ENCODE measurements around the gene FIBCD1.

The FIBCD1 gene

DNA sequence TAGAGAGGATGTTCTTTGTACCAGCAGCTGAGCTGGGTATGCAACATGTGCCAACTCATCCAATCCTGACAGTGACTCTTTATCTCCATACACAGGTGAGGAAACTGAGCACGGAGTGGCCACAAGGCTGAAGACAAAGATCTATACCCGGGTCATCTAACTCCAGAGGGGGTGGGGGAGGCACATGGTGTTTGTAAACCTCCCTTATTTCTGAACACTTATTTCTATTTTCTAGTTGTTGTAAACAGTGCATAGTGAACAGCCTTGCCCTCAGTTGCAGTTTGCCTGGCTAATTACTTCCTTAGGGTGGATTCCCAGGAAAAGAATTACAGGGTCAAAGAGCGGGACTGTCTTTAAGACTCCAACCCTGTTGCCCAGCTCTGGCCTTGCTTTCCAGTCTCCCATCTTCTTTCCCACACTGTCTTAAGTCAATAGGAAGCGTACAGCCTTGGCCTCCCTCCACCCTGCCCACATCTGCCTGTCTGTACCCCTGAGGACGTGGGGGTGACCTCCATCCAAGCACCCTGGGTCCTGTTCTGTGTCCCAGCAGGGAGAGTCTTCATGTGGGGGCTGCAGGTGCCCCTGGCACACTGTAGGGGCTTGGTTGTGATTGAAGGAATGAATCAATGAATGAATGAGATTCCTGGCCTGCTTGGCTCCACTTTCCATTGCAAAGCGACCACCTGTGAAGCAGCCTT lies 13.2 kb upstream of the FIBCD1 start:
- no peak for DNase-seq

DNA sequence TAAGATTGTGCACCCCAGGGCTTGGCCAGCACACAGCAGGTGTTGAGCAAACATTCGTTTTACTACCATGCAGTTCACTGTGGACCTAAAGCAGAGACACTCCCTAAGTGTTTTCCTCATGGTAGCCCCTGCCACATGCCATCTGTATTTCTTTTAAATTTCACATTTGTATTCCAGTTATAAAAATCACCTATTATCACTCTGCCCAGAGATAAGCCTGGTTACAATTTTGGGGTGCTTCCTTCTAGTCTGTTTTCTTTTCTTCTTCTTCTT lies 10.9 kb upstream of the FIBCD1 start:
- DNase-seq = no peak

DNA sequence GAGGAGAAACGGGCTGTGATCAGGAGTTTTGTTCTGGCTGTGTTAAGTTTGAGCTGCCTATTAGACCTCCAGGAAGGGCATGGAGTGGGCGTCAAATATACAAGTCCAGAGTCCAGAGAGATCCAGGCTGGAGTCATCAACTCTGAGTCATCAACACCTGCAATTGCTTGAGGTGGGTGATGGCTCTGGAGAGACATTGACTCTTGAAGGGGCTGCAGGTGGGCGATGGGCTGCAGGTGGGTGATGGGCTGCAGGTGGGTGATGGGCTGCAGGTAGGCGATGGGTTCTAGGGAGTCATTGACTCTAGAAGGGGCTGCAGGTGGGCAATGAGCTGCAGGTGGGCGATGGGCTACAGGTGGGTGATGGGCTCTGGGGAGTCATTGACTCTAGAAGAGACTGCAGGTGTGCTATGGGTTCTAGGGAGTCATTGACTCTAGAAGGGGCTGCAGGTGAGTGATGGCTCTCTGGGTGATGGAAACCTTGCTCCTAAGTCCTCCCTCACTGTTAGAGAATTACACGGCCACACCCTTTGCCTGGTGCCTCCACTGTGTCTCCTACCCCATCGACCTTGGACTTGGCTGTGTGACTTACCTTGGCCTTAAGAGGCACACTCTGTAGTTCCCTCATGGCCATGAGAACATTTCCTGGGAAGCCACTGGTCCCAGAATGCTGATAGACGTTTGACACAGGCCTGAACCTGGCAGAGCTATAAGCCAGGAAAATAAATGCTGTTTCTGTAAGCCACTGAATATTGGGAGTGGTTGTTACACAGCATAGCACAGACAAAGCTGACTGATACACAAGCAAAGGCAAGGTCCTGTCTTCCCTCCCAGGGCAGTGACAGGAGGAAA lies 10.4 kb upstream of the FIBCD1 start:
- no peak for DNase-seq

DNA sequence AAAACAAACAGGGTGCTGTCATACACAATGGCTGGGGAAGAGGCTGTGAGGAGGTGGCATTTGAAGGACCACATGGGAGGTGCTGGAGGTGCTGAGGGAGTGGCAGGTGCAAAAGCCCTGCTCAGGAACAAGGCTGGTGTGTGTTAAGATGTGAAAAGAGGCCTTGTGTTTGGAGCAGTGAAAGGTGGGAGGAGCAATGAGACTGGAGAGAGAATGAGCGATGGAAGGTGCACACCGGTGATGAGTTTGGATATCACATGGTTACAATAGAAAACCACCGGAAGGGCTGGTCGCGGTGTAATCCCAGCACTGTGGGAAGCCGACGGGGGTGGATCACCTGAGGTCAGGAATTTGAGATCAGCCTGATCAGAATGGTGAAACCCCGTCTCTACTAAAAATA lies 9.2 kb upstream of the FIBCD1 start:
- no peak for DNase-seq

DNA sequence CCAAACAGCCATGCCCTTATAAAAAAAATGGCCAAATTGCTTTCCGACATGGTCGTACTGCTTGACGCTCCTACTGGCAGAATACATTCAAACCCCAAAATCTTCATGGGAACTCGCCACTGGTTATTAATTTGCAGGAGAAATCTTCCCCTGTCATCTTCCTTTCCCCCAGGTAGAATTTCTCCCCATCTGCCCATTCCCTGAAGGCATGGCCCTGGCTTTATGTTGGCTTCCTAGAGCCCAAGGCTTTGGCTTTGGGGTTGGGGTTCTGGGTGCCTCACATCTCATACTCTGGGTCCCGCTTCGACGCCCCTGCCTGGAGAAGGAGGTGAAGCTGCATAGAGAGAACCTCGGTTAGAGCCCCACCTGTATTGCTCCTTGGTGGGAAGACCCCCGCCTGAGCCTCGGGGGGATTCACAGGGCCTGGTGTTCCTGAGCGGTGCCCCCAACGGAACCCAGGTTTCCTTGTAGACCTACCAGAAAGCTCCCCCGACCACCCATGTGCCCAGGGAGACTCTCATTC lies 8.6 kb upstream of the FIBCD1 start:
- DNase-seq = no peak

DNA sequence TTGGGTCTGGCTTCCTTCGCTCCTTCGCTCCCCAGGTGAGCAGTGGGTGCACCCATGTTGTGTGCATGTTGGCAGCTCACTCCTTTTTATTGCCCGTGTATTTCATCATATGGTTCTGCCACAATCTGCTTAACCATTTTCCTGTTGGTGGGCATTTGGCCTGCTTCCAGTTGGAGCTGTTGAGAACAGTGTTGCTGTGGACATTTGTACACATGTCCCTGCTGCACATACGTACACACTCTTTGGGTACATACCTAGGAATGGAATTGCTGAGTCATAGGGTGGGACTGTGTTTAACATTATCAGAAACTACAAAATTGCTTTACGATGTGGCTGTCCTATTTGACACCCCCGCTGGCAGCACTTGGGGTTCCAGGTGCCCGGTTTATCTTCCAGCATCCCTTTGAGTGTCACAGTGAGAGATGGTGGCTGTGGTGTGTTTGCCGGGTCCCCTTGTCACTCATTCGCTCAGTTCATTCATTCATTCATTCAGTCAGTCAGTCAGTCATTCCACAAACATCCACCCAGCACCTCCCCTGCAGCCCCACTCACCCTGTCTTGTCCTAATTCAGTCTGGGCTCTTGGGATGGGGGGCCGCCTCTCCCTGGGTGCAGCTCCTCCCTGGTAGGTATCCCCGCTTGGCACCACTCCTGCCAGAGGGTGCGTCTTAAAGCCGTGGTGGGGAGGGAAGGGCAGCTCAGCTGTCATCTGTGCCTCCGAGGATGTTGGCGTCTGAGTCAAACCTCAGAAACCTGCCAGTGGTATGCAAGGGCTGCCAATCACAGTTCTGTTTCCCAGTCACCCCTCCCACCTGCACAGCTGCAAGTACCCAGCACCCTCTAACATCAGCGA lies 7.9 kb upstream of the FIBCD1 start:
- no peak for DNase-seq

DNA sequence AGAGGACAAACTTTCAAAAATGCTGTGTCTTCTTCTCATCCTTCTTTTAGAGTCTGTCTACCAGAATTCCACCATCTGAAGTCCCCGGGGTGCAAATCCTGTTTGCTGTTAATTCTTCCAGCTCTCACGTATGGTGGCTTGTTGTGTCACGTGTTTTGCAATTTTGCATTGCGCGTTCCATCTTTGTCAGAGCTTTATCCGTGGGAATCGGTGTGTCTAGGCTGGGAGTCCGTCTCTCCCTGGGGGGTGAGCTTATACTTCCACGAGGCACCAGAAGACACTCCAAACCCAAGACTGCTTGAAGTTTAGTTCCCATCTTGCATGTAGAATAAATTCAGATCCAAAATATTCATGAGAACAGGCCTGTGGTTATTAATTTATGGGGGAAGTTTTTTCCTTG lies 6.1 kb upstream of the FIBCD1 start:
- DNase-seq = no peak

DNA sequence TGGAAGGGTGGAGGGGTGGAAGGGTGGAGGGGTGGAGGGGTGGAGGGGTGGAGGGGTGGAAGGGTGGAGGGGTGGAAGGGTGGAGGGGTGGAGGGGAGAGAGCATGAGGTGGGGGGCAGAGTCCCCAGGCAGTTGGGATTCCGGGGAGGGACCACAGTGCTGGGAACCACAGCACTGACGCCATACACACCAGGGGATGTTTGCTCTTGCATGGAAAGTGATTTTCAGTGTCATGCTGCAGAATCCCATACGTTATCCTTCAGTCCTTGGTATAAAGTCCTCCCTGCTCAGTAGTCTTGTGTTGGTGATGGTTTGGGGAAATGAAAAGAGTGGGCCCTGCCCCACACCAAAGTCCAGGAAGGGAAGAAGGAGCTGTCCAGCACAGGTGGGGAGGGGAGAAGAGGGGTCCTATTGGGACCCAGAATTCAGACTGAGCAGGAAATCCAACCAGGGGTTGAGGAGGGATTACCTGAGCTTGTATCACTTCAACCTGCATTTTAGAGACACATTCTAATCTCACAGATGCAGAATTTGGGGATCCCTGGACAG lies 5.5 kb upstream of the FIBCD1 start:
- DNase-seq = no peak

DNA sequence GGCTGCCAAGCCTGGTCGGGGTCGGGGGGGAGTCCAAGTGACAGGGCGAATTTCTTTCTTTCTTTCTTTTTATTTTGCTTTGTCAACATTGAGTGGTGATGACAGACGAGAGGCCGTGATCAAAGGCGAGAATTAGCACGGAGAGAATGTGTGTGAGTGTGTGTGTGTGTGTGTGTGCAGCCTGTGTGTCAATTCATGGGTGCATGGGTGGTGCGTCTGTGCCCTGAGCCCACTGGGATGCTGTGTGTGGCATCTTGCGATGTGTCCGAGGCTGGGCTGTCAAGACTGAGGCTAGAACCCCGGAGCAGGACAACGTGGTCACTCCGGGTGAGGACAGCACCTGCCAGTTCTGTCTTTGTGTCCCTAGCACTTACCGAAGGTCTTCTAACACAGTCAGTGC lies 4.7 kb upstream of the FIBCD1 start:
- DNase-seq = no peak

DNA sequence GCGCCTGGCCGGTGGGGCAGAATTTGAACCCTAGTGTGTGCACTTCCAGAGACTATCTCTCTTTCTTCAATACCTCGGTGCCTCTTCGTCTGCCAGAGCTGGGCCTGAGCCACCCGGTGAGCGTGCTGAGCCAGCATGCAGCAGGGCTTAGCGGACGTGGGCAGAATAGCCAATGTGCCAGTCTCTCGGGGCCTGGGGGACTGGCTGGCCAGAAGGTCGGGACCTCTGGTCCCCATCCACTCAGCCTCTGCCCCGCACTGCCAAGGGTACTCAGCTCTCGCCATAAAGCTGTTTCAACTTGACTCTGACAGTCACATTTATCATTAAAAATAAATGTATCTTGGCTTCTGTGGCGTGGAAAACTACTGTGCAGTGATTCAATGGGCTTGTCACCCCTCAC lies 4.2 kb upstream of the FIBCD1 start:
- DNase-seq = no peak

DNA sequence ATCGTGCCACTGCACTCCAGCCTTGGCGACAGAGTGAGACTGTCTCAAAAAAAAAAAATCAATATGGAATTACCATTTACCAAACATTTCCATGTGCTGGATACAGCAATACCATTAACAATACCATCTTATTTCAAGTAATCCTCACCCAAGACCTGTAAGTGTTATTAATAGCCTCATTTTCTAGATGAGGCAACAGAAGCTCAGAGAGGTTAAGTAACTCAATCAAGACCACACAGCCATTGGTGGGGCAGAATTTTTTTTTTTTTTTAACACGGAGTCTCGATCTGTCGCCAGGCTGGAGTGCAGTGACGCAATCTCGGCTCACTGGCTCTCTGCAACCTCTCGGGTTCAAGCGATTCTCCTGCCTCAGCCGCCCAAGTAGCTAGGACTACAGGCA lies 3.6 kb upstream of the FIBCD1 start:
- no peak for DNase-seq

DNA sequence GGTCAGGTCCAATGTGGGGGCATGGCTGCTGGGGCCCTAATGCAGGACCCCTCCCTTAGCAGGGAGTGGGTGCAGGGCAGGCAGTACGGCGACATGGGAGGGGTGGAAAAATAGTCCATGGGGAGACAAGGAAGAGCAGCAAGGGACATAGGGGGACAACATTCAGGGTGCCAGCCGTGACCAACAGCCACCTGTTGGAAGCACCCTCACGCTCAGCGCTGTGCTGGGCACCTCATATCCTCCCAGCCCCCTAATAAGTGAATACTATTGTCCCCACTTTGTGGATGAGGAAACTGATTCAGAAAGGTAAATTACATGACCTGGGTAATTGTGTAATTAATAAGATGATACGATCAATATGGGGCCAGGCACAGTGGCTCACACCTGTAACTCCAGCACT lies 3.0 kb upstream of the FIBCD1 start:
- no peak for DNase-seq

DNA sequence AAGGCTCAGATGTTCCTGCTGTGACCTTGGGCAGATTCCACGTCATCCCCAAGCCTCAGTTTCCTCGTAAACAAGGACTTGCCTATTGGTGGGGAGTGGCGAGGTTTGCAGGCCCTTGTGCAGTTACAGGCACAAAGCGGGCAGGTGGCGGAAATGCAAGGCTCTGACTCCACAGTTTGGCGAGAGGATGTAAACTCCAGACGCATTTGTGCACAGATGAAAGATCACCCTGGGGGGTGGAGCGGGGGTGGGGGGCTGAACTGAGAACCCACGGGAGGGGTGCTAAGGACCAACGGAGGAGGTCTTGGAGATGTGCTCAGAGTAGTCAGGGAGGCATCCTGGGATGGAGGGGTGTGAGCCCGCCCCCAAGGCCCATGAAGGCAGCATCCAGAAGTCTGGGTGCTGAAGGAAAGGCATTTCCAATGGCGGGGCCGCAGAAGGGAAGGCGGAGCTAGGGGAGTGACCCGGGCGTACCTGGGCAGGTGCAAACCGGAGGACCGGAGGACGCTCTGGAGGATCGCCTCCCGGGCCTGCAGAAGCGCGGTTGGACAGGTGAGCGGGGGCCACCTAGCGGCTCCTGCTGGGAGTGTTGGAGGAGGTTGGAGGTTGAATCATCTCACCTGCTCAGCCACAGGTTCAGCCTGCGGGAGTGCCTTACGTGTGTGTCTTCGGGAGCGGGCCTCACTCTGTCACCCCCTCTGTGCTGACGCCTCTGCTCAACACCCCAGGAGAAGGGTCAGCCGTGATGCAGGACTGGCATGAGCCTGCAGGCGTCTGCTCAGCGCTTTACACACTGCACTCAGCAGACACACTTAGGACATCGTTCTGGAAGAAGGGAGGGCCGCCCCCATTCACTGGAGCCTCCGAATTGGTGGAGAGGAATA lies 1.9 kb upstream of the FIBCD1 start:
- peak; percentile 86 for DNase-seq

DNA sequence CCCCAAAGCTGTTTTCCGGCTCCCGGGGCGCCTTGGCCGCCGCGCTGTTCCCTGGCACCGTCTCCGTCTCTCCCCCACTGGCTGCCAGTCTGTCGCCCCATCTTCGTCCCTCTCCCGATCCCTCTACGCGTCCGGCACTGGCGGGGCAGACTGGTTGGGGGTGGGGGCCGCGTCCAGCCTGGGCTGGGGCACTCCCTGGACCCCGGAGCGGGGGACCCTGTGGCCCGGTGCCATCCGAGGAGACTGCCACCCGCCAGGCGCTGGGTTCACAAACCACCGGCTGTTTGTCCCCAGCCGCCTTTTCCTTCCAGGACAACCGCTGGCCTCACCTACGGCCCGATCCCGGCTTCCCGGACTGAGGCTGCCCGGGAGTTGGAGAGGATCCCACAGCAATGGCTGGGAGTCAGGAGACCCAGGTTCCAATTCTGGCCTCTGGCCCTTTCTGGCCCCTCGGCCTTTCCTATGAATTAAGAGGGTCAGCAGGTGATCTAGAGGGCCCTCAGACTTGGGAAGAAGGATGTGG lies 1.0 kb upstream of the FIBCD1 start:
- DNase-seq = no peak

DNA sequence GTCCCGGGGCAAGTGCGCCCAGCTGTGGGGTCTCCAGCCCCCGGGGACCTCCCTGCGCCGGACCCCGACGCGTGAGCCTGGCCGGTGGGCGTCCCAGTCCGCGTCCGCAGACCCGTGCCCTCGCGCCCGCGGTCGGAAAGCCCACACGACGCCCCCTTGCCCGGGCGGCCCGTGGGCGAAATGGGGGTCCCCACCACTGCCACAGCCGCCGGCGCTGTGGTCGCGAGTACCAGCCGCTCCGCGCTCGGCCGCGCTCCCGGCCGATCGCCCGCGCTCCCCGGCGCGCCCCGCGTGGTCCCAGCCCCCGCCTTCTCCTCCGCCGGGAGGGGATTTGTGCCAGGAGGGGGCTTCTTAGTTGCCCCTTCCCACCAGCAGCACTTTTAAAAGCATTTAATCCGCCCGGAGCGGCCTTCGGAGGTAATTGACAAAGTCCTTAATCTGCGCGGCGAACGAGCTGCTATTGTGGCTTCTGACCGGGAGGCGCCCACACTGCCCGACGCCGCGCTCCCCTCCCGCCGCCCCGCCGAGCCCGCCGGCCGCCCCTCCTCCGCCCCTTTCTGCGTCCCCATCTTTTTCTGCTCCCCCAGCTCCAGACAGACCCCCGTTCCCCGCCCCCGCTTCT lies 469 bp upstream of the FIBCD1 start:
- no peak for DNase-seq

DNA sequence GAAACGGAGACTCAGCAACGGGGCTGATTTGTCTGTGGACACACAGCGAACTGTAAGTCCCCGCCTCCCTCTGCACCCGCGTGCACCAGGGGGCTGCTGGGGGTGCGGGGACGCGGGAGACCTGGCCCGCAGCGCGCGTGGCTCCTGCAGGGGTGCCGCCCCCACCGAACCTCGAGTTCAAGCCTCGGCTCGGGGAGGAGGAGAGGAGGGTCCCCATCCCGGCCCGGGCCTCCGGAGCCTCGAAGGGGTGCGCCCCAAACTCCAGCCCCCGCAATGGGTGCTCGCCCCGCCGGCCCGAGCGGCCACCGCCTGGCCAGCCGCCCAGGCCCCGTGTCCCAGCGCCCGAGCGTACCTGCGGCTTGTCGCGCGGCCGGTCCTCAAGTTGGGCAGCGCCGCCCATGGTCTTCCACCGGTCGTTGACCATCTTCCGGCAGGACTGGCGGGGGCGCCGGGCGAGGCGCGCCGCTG lies 829 bp downstream of the FIBCD1 start:
- DNase-seq = no peak

DNA sequence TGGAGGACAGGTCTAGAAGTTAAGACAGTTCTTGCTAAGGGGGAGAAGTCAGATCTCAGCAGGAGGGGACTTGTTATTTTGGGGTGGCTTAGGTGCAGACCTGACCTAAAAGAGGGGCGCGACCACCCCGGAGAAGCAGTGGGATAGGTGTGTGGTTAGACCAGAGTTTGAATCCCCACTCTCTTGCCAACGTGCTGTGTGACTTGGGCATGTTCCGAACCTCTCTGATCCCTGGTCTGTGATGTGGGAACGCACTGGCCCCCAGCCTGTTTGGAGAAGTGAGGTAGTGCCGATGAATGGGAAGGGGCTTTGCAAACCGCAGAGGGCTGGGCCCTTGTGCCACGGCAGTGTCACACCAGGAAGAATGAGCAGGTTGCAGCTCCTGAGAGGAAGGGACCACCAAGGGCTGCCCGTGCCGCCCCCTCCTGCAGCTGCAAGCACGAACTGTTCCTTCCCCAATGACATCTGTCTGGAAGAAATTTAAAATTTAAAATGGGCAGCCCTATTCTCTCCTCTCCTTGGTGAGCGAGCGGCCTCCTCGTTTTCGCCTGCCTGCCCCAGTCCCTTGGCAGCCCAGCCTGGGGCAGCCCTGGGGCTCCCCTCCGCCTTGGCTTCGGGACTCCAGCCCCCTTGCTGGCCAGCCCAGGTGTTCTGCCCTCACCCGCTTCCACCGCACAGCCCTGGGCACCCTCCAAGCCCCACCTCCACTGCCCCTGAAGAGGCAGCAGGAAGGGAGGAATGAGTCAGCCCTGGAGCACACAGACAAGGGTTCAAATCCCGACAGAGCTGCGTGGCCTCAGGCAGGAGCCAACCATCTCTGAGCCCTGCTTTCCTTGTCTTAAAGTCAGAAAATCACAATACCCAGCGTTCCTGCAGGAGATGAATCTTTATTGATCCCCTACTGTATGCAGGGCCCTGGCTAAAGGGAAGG lies 1.6 kb downstream of the FIBCD1 start:
- no peak for DNase-seq

DNA sequence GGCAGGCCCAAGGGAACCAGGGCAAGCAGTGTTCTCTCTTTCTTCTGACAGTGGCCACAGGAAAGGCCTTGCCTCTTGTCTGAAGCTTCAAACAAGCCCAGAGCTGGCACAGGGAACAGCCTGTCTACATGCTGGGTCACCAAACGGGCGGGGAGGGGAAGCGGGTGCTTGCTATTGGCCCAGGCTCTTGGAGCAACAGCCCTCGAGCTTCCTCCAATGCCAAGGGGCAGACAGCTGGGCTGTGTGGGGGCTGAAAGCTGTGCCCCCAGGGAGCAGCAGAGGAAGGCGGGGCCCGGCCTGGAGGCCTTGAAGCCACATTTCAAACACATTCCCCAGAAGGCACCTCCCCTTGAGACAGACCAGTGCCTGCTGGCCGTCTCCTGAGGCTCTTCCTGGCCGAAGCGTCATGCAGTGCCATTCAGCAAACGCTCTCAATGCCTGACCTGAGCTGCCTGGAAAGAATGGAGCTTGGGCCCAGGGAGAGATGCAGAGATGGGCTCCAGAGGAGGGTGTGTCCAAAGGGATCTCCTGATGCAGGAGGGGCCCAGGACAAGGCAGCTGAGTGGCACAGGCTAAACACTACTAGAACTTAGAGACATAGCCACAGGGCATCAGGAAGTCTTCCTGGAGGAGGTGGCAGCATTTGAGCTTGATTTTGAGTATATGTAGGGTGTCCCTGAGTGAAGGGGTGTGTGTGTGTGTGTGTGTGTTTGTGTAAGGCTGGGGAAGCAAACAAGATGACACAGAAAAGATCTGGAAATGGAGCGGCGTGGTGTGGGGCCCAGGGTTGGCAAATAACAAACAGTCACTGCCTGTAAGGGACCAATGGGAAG lies 2.5 kb downstream of the FIBCD1 start:
- no peak for DNase-seq

DNA sequence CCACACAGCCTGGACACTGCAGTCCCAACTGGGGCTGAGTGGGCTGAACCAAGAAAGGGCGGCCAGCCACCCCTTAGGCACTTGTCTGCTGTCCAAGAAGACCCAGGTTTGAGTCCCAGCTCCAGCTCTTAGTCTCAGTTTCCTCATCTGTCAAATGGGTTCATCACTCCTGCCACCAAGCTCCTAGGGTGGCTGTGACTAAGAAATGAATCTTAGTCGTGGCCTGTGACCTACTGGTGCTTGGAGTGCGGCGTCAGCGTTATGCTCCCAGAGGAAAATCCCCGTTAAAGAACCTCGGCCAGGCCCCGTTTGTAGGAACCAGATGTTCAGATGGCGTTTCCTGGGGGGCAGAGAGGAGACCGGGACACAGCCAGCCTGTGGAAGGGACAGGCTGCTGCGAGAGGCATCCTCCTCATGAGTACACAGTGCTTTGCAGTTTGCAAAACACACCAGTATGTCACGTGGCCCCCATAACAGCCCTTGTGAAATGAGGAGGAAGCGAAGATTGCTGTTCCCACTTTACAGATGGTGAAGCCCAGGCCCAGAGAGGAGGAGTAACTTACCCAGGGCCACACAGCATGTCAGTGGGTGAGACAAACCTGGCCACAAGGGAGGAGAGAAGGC lies 3.3 kb downstream of the FIBCD1 start:
- DNase-seq = no peak

All from activated CD4-positive, alpha-beta T cell treated with anti-CD3 and anti-CD28 coated beads for 48 hours (primary cell).